Smooth muscle cell (in vitro differentiated cells): ENCODE data around the gene ARL6IP4. TPM values are rescaled to one million over a fixed set of nuclear protein-coding genes. Genes with fewer than 3 reads are reported as not detected.

Source experiments
- DNase-seq: peaks from one replicate; lab custom pipeline; 2025; ENCODE audit not compliant: unreplicated experiment; lab: John Stamatoyannopoulos, UW
- H2AFZ ChIP-seq: fragments of 200-600 bp; sonication (generic); 2 replicates; pipeline ENCODE4 v1.6.0; 2016; ENCODE audit warnings: antibody characterized with exemption, low read depth, mild to moderate bottlenecking
- H3F3A ChIP-seq: fragments of 200-600 bp; sonication (generic); 2 replicates; pipeline ENCODE4 v1.6.0; 2017; ENCODE audit warnings: antibody characterized with exemption, low read depth
- H3K27ac ChIP-seq: fragments of 200-600 bp; sonication (generic); 2 replicates; pipeline ENCODE4 v1.5.1; 2016; ENCODE audit warnings: low read depth, mild to moderate bottlenecking
- H3K27me3 ChIP-seq: fragments of 200-600 bp; sonication (generic); 2 replicates; pipeline ENCODE4 v1.6.1; 2016; ENCODE audit warnings: low read depth, mild to moderate bottlenecking
- H3K36me3 ChIP-seq: fragments of 200-600 bp; sonication (generic); 2 replicates; pipeline ENCODE4 v1.5.1; 2016; ENCODE audit warnings: low read depth
- H3K4me1 ChIP-seq: fragments of 200-600 bp; sonication (generic); 2 replicates; pipeline ENCODE4 v1.5.1; 2016; ENCODE audit warnings: low read depth
- H3K4me2 ChIP-seq: fragments of 200-600 bp; sonication (generic); 2 replicates; pipeline ENCODE4 v1.6.0; 2016; ENCODE audit warnings: mild to moderate bottlenecking
- H3K4me3 ChIP-seq: fragments of 200-600 bp; sonication (generic); 2 replicates; pipeline ENCODE4 v1.5.1; 2016; ENCODE audit warnings: mild to moderate bottlenecking
- H3K79me2 ChIP-seq: fragments of 200-600 bp; sonication (generic); 2 replicates; pipeline ENCODE4 v1.6.0; 2016; ENCODE audit warnings: low read depth, mild to moderate bottlenecking
- H3K9ac ChIP-seq: fragments of 200-600 bp; sonication (generic); 2 replicates; pipeline ENCODE4 v1.6.0; 2016; ENCODE audit warnings: low read depth
- H3K9me3 ChIP-seq: fragments of 200-600 bp; sonication (generic); replicated peaks from 2 replicates; pipeline ENCODE4 v1.5.1; 2016; ENCODE audit warnings: low read depth
- H4K20me1 ChIP-seq: fragments of 200-600 bp; sonication (generic); 2 replicates; pipeline ENCODE4 v1.6.0; 2016; ENCODE audit warnings: low read depth
- CTCF ChIP-seq: fragments of 200-600 bp; sonication (generic); IDR thresholded peaks from 2 replicates; pipeline ENCODE4 v1.5.1; 2017; ENCODE audit warnings: borderline replicate concordance, mild to moderate bottlenecking, antibody characterized with exemption; ENCODE audit not compliant: insufficient read depth, poor library complexity, severe bottlenecking
- WGBS: methylation state at CpG from one replicate; pipeline ENCODE4 v1.1.7; 2016; ENCODE audit warnings: low lambda C conversion rate; 5-methylcytosine and 5-hydroxymethylcytosine counted together
- polyA plus RNA-seq: library from polyadenylated mRNA; unstranded; fragments of >200 nt; fragmentation: Nextera tagmentation; extraction: Ambion mirVana; gene quantifications from 2 replicates; pipeline ENCODE4 v1.2.1, GENCODE V29; 2016
- total RNA-seq: library from RNA; depleted of rRNA; stranded (reverse); fragments of >200 nt; gene quantifications from 2 replicates; pipeline ENCODE4 v1.2.3, GENCODE V29; 2014

ARL6IP4 gene
- total and polyA plus RNA-seq, 2 experiments from 2014 or later = 89.3 to 290 TPM

- H3K4me1 ChIP-seq = no peaks in the 10 kb centered on the region
- no peaks in the 10 kb centered on the region for H3K79me2 ChIP-seq
- H4K20me1 ChIP-seq = no peaks in the 10 kb centered on the region
- no peak overlapping the region for H2AFZ ChIP-seq
- no peaks in the 10 kb centered on the region for H3K9me3 ChIP-seq
- H3K4me2 ChIP-seq = no peak overlapping the region
- no peak for TF ChIP-seq CTCF
- no peaks in the 10 kb centered on the region for H3F3A ChIP-seq
- no peaks in the 10 kb centered on the region for H3K36me3 ChIP-seq
- H3K4me3 ChIP-seq = no peak overlapping the region
- DNase-seq = no peak
- no peak overlapping the region for H3K9ac ChIP-seq
- 100% methylated on average over 1 of the region's 1 CpG for WGBS
- H3K27ac ChIP-seq = no peak overlapping the region
- no peaks in the 10 kb centered on the region for H3K27me3 ChIP-seq
These were observed 29.6 kb downstream of the ARL6IP4 start for GRCh38 chr12:123010110-123010509.

- H3K9me3 ChIP-seq = no peaks in the 10 kb centered on the region
- no peak overlapping the region for H2AFZ ChIP-seq
- no peak overlapping the region for H3K4me2 ChIP-seq
- no peak for TF ChIP-seq CTCF
- H3K27me3 ChIP-seq = no peaks in the 10 kb centered on the region
- H3K27ac ChIP-seq = no peak overlapping the region
- no peaks in the 10 kb centered on the region for H3F3A ChIP-seq
- H3K36me3 ChIP-seq = no peaks in the 10 kb centered on the region
- H3K79me2 ChIP-seq = no peaks in the 10 kb centered on the region
- no peak overlapping the region for H3K9ac ChIP-seq
- DNase-seq = no peak
- no peaks in the 10 kb centered on the region for H4K20me1 ChIP-seq
- 95% methylated on average over 4 of the region's 4 CpGs for WGBS
- H3K4me1 ChIP-seq = no peaks in the 10 kb centered on the region
- no peak overlapping the region for H3K4me3 ChIP-seq
These were observed 30.2 kb downstream of the ARL6IP4 start for GRCh38 chr12:123010681-123011080.

- H3K27ac ChIP-seq = no peak overlapping the region
- H3F3A ChIP-seq = no peaks in the 10 kb centered on the region
- no peaks in the 10 kb centered on the region for H3K4me1 ChIP-seq
- no peak overlapping the region for H3K9ac ChIP-seq
- WGBS = 70% methylated on average over 6 of the region's 6 CpGs
- H3K27me3 ChIP-seq = no peaks in the 10 kb centered on the region
- H3K4me3 ChIP-seq = no peak overlapping the region
- H3K36me3 ChIP-seq = no peaks in the 10 kb centered on the region
- H4K20me1 ChIP-seq = no peaks in the 10 kb centered on the region
- DNase-seq = no peak
- no peaks in the 10 kb centered on the region for H3K79me2 ChIP-seq
- H2AFZ ChIP-seq = no peak overlapping the region
- H3K9me3 ChIP-seq = no peaks in the 10 kb centered on the region
- H3K4me2 ChIP-seq = no peak overlapping the region
- no peak for TF ChIP-seq CTCF
These were observed 31.2 kb downstream of the ARL6IP4 start for GRCh38 chr12:123011701-123012100.
